Measurements from ENCODE around the gene OR5B2. TPM values are rescaled to one million over a fixed set of nuclear protein-coding genes. Genes with fewer than 3 reads are reported as not detected.

Gene OR5B2
- not detected for total RNA-seq

DNA sequence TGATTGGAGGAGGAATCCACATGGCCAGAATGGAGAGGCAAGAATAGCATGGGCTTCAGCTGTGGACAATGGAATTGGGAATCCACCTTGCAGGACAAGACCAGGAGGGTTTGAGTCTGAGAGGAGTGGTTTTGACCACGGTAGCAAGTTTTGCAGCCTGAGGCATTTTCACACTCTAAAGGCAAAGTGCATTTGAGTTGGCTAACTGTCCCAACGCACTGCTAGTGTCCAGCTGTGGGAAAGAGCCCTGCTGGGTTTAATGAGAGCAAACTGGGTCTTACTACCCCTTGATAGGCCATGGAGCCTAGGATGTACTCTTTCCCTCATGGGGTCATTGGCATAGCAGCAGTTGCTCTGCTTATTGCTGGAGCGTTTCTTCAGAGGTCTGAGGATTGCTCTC, at the start of gene OR5B2:
OR5B2 (minus strand) TSS at position 101 of the 400 bp plus-strand sequence. CDS start 4,860 bp downstream, outside the sequence.
- TF ChIP-seq, protein P1, sequence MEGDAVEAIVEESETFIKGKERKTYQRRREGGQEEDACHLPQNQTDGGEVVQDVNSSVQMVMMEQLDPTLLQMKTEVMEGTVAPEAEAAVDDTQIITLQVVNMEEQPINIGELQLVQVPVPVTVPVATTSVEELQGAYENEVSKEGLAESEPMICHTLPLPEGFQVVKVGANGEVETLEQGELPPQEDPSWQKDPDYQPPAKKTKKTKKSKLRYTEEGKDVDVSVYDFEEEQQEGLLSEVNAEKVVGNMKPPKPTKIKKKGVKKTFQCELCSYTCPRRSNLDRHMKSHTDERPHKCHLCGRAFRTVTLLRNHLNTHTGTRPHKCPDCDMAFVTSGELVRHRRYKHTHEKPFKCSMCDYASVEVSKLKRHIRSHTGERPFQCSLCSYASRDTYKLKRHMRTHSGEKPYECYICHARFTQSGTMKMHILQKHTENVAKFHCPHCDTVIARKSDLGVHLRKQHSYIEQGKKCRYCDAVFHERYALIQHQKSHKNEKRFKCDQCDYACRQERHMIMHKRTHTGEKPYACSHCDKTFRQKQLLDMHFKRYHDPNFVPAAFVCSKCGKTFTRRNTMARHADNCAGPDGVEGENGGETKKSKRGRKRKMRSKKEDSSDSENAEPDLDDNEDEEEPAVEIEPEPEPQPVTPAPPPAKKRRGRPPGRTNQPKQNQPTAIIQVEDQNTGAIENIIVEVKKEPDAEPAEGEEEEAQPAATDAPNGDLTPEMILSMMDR (IDR thresholded peaks at IDR 0.05) = no peak
- intact Hi-C loops (cut with DNase I) = no loop called here
- no peak within 1 kb of the TSS for H3K4me3 ChIP-seq
- H3K27me3 ChIP-seq = no peaks in the 10 kb centered on the region
- peaks cover 0 to 7% of the 10 kb centered on the region in 2 donors for H3K9me3 ChIP-seq
- no peaks in the 10 kb centered on the region for H3K36me3 ChIP-seq
- no peak for DNase-seq (ENCODE audit: low spot score in 2 of 2)
- H3K27ac ChIP-seq = no peak within 1 kb of the TSS
- no peaks in the 10 kb centered on the region for H3K4me1 ChIP-seq

- intact Hi-C loops (cut with DNase I) = no loop called here
- TF ChIP-seq, protein P1 (IDR thresholded peaks at IDR 0.05) = no peak
- Histone ChIP-seq H3K4me1 (no peaks in the 10 kb centered on the region), H3K9me3 (peaks cover 11 to 13% of the 10 kb centered on the region in 2 donors), H3K27ac (no peak overlapping the region), H3K27me3 (no peaks in the 10 kb centered on the region), H3K36me3 (no peaks in the 10 kb centered on the region), H3K4me3 (no peak overlapping the region)
- DNase-seq (ENCODE audit: low spot score in 2 of 2) = no peak
These were observed 44.0 kb upstream of the OR5B2 start for GRCh38 chr11:58471892-58472291.

- H3K27me3 ChIP-seq = no peaks in the 10 kb centered on the region
- H3K4me3 ChIP-seq = no peak overlapping the region
- no peaks in the 10 kb centered on the region for H3K36me3 ChIP-seq
- intact Hi-C loops (cut with DNase I) = no loop called here
- TF ChIP-seq, protein P1 (IDR thresholded peaks at IDR 0.05) = no peak
- no peak overlapping the region for H3K27ac ChIP-seq
- DNase-seq (ENCODE audit: low spot score in 2 of 2) = no peak
- H3K9me3 ChIP-seq = peaks cover 6 to 9% of the 10 kb centered on the region in 2 donors
- H3K4me1 ChIP-seq = no peaks in the 10 kb centered on the region
These were observed 38.4 kb upstream of the OR5B2 start for GRCh38 chr11:58466293-58466692.

DNA sequence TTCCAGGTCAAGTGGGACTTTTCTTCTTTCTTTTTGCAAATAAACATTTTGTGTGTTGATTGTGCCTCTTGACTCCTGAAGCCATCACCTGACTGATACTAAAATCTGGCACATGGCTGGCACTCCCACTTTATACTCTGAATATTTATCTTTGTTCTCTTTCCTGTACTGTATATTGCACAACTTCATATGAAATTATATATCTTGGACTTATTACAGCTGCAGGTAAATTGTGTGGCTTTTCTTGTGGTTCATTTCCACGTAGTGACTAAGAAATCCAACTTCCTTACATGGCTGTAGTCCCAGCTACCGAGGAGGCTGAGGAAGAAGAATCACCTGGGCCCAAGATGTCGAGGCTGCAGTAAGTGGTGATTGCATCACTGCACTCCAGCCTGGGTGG, 37.8 kb upstream of the OR5B2 start:
- TF ChIP-seq, protein P1 (IDR thresholded peaks at IDR 0.05) = no peak

DNA sequence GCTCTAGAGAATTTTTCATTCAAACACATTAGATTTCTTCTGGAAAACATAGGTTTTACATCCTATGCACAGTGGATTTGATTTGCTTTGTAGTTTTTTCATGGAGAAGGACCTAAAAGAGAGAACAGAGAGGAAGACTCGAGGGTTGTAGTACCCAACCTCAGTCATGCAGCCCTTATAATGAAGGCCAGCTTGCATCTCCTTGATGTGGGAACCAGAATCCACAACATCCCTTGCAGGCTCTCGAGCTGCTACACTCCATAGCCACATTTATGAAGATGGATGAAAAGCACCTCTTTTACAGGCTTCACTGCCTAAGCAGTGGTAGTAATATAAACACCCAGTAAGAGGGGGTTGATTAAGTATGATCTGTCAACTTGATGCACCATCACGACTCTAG, 23.7 kb upstream of the OR5B2 start:
- intact Hi-C loops (cut with DNase I) = no loop called here
- Histone ChIP-seq H3K4me3 (no peak overlapping the region), H3K27me3 (no peaks in the 10 kb centered on the region), H3K36me3 (no peaks in the 10 kb centered on the region), H3K9me3 (peaks cover 0 to 4% of the 10 kb centered on the region in 2 donors), H3K27ac (no peak overlapping the region), H3K4me1 (no peaks in the 10 kb centered on the region)
- TF ChIP-seq, protein P1 (IDR thresholded peaks at IDR 0.05) = no peak
- no peak for DNase-seq (ENCODE audit: low spot score in 2 of 2)

More for the DNA sequence above, 37.8 kb upstream of the OR5B2 start:
- intact Hi-C loops (cut with DNase I) = no loop called here
- Histone ChIP-seq H3K9me3 (peaks cover 0 to 9% of the 10 kb centered on the region in 2 donors), H3K27ac (no peak overlapping the region), H3K4me1 (no peaks in the 10 kb centered on the region), H3K36me3 (no peaks in the 10 kb centered on the region), H3K4me3 (no peak overlapping the region), H3K27me3 (no peaks in the 10 kb centered on the region)
- DNase-seq (ENCODE audit: low spot score in 2 of 2) = no peak

DNA sequence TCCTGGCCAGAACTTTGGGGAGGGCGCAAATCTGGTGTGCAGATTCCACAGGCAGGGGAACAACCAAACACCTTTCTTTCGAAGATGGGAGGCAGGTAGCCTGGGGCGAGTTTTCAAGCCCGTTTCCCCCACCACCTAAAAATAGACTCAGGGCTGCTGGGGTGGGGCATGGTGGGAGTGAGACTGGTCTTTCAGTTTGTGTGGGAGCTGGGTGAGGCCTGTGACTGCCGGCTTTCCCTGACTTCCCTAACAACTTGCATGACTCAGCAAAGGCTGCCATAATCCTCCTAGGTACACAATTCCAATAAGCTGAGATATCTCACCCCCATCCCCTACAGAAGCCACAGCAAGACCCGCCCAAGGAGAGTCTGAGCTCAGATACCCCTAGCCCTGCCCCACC, 18.4 kb upstream of the OR5B2 start:
- TF ChIP-seq, protein P1 (IDR thresholded peaks at IDR 0.05) = no peak
- Histone ChIP-seq H3K36me3 (no peaks in the 10 kb centered on the region), H3K9me3 (peaks cover 0 to 17% of the 10 kb centered on the region in 2 donors), H3K4me1 (no peaks in the 10 kb centered on the region), H3K27ac (no peak overlapping the region), H3K4me3 (no peak overlapping the region), H3K27me3 (no peaks in the 10 kb centered on the region)
- intact Hi-C loops (cut with DNase I) = no loop called here
- no peak for DNase-seq (ENCODE audit: low spot score in 2 of 2)

Measured in ascending aorta (tissue), 2 donors.